ENCODE measurements around the gene ATP1A2.

- no peak for TF ChIP-seq ZNF362 (tag by site-specific recombination; IDR thresholded peaks at IDR 0.05)
- TF ChIP-seq ZNF830 (tag by site-specific recombination; IDR thresholded peaks at IDR 0.05; ENCODE audit: low read depth), result no peak
- TF ChIP-seq CTCF (tag by site-specific recombination; IDR thresholded peaks at IDR 0.05), result no peak
- no peak for TF ChIP-seq EGR2 (tag by site-specific recombination; IDR thresholded peaks at IDR 0.05; ENCODE audit: low read depth)
- TF ChIP-seq ZNF18 (tag by site-specific recombination; IDR thresholded peaks at IDR 0.05), result no peak
- TF ChIP-seq ZNF776 (tag by site-specific recombination; IDR thresholded peaks at IDR 0.05; ENCODE audit: borderline replicate concordance), result no peak
- TF ChIP-seq ZNF280C (tag by site-specific recombination; IDR thresholded peaks at IDR 0.05), result no peak
- TF ChIP-seq ZNF138 (tag by site-specific recombination; IDR thresholded peaks at IDR 0.05; ENCODE audit: borderline replicate concordance), result no peak
- no peak for TF ChIP-seq ZNF571 (tag by site-specific recombination; IDR thresholded peaks at IDR 0.05)
- no peak for TF ChIP-seq TRIM28 (IDR thresholded peaks at IDR 0.05; ENCODE audit: borderline replicate concordance, low read length)
- no peak for TF ChIP-seq GLIS1 (tag by site-specific recombination; IDR thresholded peaks at IDR 0.05)
- no peak for TF ChIP-seq ZNF274 (IDR thresholded peaks at IDR 0.05; ENCODE audit: low read length)
- no peak for TF ChIP-seq ZNF274 (tag by site-specific recombination; IDR thresholded peaks at IDR 0.05; ENCODE audit: borderline replicate concordance)
- TF ChIP-seq REST (tag by site-specific recombination; IDR thresholded peaks at IDR 0.05), result no peak
Observed at GRCh38 chr1:160159846-160160245, 44.3 kb downstream of the ATP1A2 start.

All from HEK293 (cell line).